Esophagus (tissue), 2 donors: Measurements from ENCODE around the gene UBE4A. TPM values are rescaled to one million over a fixed set of nuclear protein-coding genes. Genes with fewer than 3 reads are reported as not detected.

ENCODE experiments used
- H3K27ac ChIP-seq, 2 donors: one replicate each; pipeline ENCODE4 v1.5.1; 2013; ENCODE audit warnings: low read depth in 2 of 2, mild to moderate bottlenecking in 2 of 2, inconsistent platforms in 1 of 2, low read length in 1 of 2, moderate library complexity in 1 of 2
- H3K27me3 ChIP-seq, 2 donors: one replicate each; pipeline ENCODE4 v1.6.1; 2013; ENCODE audit warnings: low read length in 2 of 2, control low read depth in 1 of 2, mild to moderate bottlenecking in 1 of 2; ENCODE audit not compliant: insufficient read depth in 2 of 2, control insufficient read depth in 1 of 2
- H3K36me3 ChIP-seq, 2 donors: one replicate each; pipeline ENCODE4 v1.6.1; 2013; ENCODE audit warnings: low read length in 1 of 2; ENCODE audit not compliant: control insufficient read depth in 2 of 2, insufficient read depth in 2 of 2
- H3K4me1 ChIP-seq, 2 donors: one replicate each; pipeline ENCODE4 v1.6.1; 2013; ENCODE audit warnings: low read length in 1 of 2; ENCODE audit not compliant: control insufficient read depth in 2 of 2, insufficient read depth in 2 of 2
- H3K4me3 ChIP-seq, 2 donors: one replicate each; pipeline ENCODE4 v1.5.1; 2013; ENCODE audit warnings: low read length in 2 of 2, mild to moderate bottlenecking in 2 of 2, low read depth in 1 of 2, moderate library complexity in 1 of 2
- H3K9me3 ChIP-seq, 2 donors: one replicate each; pipeline ENCODE4 v1.6.1; 2013; ENCODE audit warnings: mild to moderate bottlenecking in 2 of 2, low read depth in 1 of 2, low read length in 1 of 2, moderate library complexity in 1 of 2; ENCODE audit not compliant: control insufficient read depth in 2 of 2, insufficient read depth in 1 of 2
- WGBS, 2 donors: extraction: QIAGEN DNeasy Blood & Tissue Kit; methylation state at CpG; one replicate each; pipeline ENCODE4 v1.1.7; 2013; 5-methylcytosine and 5-hydroxymethylcytosine counted together
- polyA plus RNA-seq, 2 donors: library from polyadenylated mRNA; stranded (reverse); fragments of 200-250 nt; gene quantifications; one replicate each; pipeline ENCODE4 v1.2.3, GENCODE V29; 2013
- donor health status: healthy with polysubstance abuse.
- donor health status: Bipolar disorder and iron deficiency.

Gene UBE4A
- polyA plus RNA-seq, 2 donors: 9.5 to 12.0 TPM

DNA sequence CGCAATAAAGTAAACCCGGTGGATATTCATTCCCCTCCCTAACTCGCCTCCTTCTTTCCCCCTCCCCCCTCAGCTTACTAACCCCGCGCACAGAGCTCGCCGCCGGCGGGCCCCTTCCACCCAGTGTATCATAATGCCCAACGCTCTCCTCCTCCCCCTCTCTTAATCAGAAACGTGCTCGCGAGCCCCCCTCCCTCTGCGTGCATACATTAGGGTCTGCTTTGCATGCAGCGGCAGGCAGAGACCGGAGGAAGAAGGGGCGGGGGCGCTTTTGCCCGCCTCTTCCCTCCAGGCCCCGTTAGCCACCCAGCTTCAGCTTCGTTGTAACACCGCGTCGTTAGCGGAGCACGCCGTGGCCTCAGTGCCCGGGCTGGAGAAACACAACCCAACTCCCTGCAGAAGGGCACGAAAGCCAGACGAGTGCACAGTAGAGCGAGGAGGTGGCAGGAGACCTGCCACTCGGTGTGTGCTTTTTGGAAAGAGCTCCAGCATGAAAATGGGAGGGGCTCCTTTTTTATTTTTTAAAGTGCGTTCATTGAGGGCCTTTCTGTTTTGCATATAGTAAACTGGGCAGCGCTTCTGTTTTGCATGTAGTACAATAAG is 76.0 kb downstream of the UBE4A start:
- Histone ChIP-seq H3K27me3 (no peaks in the 10 kb centered on the region), H3K9me3 (no peaks in the 10 kb centered on the region), H3K36me3 (no peaks in the 10 kb centered on the region), H3K4me3 (peak overlapping the region; percentile 72 to 89), H3K4me1 (peaks cover 5 to 6% of the 10 kb centered on the region in 2 donors), H3K27ac (peak overlapping the region; percentile 81 to 82)
- WGBS, 2 donors: 0 to 1% methylated on average over 34 of the region's 34 CpGs

DNA sequence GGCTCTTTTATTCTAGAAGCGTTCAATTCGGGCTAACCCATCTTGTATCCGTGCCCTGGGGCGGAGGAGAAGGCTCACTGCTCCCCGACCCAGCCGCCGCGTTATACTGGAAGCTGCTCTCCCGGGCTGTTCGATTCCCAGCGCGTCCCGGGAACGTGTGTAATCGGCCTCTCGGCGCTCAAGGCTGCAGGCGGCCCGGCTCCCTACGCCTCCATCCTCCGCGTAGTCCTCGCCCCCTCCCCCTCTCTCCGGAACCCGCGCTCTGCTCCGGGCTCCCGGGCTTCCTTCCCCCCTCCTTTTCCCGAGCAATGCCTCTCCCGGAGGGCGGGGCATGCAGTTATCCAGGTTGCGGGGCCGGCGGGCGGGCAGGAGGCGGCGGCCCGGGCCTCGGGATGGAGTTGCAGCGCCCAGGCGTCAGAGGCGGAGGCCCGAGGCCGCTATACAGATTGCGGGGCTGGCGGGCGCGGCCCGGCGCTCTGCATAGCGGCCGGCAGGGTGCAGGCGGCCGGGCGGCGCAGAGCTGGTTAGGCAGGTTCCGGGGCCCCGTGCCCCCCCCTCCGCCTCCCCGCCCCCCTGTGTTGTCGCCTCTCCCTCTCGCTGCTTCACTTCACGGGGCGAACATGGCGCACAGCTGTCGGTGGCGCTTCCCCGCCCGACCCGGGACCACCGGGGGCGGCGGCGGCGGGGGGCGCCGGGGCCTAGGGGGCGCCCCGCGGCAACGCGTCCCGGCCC is 76.7 kb downstream of the UBE4A start, which contains the start of gene KMT2A:
Gene KMT2A, plus strand, starts transcription at position 600 of the 732 bp plus-strand sequence. Its CDS starts 21 bp downstream, at position 621.
- Histone ChIP-seq H3K27ac (peak within 1 kb of the TSS; percentile 84 to 88), H3K4me1 (peaks cover 5 to 6% of the 10 kb centered on the region in 2 donors), H3K4me3 (peak within 1 kb of the TSS; percentile 89 to 94), H3K36me3 (no peaks in the 10 kb centered on the region), H3K27me3 (no peaks in the 10 kb centered on the region), H3K9me3 (no peaks in the 10 kb centered on the region)
- 0% methylated on average over 59 to 83 of the region's 83 CpGs for WGBS, 2 donors

DNA sequence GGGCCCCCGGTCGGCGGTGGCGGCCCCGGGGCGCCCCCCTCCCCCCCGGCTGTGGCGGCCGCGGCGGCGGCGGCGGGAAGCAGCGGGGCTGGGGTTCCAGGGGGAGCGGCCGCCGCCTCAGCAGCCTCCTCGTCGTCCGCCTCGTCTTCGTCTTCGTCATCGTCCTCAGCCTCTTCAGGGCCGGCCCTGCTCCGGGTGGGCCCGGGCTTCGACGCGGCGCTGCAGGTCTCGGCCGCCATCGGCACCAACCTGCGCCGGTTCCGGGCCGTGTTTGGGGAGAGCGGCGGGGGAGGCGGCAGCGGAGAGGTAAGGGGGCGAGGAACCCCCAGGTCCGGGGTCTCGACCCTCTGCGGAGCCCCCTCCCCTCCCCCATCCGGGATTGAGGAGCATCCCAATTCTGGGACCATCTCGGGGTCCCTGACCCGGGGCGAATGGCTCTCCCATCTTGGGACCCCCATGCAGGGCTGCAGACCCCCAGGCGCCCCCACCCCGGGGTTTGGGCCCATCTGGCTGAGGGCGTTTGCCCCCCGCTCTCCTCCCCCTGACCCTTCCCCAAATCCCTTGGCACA is 77.3 kb downstream of the UBE4A start:
- Histone ChIP-seq H3K27ac (peak overlapping the region; percentile 84 to 88), H3K36me3 (no peaks in the 10 kb centered on the region), H3K4me1 (peaks cover 5 to 6% of the 10 kb centered on the region in 2 donors), H3K27me3 (no peaks in the 10 kb centered on the region), H3K4me3 (peak overlapping the region; percentile 89 to 94), H3K9me3 (no peaks in the 10 kb centered on the region)
- WGBS, 2 donors: 0 to 1% methylated on average over 37 to 55 of the region's 55 CpGs

DNA sequence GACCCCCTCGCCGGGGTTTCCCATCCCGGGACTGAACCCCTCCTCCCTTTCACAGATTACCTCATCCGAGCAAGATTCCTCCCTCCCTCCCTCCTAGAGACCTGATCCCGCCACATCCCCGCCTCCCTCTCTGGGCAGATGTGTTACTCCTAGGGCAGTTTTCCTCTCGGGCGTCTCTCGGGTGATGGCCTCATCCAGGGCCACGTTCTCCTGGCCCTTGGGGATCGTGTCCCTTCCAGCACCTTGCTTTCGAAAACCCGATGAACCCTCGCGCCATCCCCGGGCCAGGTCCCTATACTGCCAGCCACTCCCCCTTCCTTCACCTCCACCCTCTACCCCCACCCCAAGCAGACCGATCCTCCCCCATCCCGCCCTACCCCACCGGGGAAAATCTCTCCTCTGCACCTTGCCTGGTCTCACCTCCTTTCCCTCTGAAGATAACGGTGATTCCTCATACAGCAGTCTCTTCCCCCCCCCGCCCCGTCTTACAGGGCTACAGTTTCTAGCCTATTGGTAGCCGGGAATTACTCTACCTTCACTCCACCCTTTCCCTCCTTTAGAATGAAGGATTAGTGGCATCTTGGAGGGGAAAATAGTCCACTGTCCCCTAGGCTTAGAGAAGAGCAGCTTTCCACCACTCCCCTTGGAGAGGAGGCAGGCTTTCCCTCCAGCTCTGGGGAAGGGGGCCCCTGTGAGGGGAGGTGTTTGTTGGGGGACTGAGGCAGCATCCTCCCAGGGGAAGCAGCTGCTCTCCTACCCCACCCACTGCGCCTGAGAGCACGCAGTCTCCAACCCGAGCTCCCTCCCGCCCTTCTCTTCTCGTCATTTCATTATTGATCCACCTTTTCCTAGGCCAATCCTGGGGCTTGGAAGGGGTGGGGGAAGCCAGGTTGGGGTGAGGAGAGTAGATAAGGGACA is 78.1 kb downstream of the UBE4A start:
- Histone ChIP-seq H3K4me3 (peak overlapping the region; percentile 89 to 94), H3K4me1 (peaks cover 6 to 8% of the 10 kb centered on the region in 2 donors), H3K27ac (peak overlapping the region; percentile 84 to 88), H3K9me3 (no peaks in the 10 kb centered on the region), H3K27me3 (no peaks in the 10 kb centered on the region), H3K36me3 (no peaks in the 10 kb centered on the region)
- 0 to 1% methylated on average over 24 to 28 of the region's 28 CpGs for WGBS, 2 donors

DNA sequence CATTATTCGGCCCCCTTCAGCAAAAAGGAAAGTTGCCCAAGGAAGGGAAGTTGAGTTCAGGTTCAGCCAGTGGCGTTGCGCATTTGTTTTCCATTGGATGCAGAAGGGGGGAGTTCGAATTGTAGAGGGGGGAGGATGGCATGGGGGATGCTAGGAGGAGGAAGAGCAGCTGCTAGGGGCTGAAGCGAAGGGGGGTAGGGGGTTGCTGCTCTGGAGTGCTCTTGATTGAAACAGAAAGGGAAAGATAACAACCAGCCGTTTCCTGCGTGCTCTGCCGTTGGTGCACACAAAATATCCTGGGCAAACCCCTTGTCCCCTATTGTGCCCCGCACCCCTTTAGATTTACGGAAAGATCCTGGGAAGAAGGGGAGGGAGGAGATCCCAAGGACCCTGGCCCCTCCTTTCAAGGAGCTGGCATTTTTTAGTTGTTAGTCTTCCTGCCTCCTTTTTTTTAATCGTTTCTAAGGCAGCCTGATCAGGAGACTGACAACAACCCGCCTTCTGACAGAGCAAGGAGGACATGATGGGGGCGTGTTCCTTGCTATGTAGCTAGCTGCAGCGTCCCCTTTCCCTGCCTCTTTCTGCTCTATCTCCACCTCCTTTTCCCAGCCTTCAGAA is 79.0 kb downstream of the UBE4A start:
- H3K27me3 ChIP-seq: no peaks in the 10 kb centered on the region
- 1% methylated on average over 14 of the region's 14 CpGs for WGBS, 2 donors
- H3K9me3 ChIP-seq: no peaks in the 10 kb centered on the region
- H3K27ac ChIP-seq: peak overlapping the region; percentile 84 to 88
- H3K4me3 ChIP-seq: peak overlapping the region; percentile 34 to 89
- H3K36me3 ChIP-seq: no peaks in the 10 kb centered on the region
- H3K4me1 ChIP-seq: peaks cover 6 to 8% of the 10 kb centered on the region in 2 donors

DNA sequence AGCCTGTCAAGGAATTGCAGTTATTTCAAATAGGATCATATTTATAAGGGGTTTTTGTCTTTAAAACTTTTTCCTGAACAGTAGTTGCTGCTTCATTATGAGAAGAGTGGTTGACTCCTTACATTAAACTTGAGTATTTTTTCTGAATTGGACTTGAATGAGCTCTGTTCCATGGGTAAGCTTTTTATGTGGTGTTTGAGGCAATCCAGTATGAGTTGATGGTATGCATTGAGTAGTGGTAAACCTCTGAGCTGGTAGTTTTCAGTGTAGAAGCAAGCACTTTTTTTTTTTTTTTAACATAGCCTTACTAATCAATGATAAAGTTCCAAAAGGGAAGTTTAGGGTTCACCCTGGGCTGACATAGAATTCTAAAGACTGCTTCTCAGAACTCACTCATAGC is 80.2 kb downstream of the UBE4A start:
- Histone ChIP-seq H3K9me3 (no peaks in the 10 kb centered on the region), H3K27me3 (no peaks in the 10 kb centered on the region), H3K27ac (no peak overlapping the region), H3K36me3 (no peaks in the 10 kb centered on the region), H3K4me3 (no peak overlapping the region), H3K4me1 (peaks cover 6 to 7% of the 10 kb centered on the region in 2 donors)

DNA sequence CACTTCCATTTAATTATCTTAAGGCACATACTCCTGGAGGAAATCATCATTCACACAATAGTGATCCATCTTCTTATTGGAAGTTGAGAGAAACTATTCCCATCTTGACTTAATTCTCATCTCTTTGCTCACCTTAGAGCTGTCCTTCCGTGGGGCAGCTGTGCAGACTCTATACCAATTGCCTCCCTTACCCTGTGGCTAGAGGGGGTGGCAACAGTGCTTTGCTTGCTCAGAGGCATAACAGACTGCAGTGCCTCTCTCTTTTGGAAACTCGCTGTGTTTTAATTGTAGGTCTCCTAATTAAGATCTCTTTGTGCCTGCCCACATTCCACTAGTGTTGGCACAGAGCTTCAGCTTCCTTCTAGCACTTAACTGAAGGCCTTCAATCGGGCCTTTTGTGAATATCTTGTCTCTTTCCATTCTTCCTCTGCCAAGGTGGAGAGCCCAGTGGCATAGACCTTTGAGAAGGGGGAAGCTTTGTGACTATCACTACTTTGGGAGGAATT is 82.4 kb downstream of the UBE4A start:
- H3K27me3 ChIP-seq: no peaks in the 10 kb centered on the region
- H3K4me3 ChIP-seq: no peak overlapping the region
- no peaks in the 10 kb centered on the region for H3K36me3 ChIP-seq
- H3K9me3 ChIP-seq: no peaks in the 10 kb centered on the region
- peaks cover 1 to 3% of the 10 kb centered on the region in 2 donors for H3K4me1 ChIP-seq
- WGBS, 2 donors: 27 to 37% methylated on average over 3 of the region's 3 CpGs
- no peak overlapping the region for H3K27ac ChIP-seq

DNA sequence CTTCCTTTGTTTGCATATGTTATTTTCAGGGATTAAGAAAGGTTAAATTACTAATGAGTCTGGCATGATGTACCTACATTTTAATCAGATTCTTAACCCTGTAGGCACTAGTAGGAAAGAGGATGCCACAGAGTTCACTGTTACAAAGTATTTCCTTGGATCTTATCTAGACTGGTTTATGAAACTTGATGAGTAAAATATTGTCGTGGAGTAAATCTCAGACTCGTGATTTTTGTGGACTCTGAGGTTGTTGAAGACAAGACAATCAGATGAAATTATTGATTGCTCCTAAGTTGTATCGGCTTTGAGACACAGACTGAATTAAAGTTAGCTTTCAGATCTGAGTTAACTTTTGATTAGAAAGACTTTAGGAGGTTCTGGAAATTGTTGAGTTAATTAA is 82.9 kb downstream of the UBE4A start:
- Histone ChIP-seq H3K4me3 (no peak overlapping the region), H3K4me1 (peaks cover 1 to 3% of the 10 kb centered on the region in 2 donors), H3K27ac (no peak overlapping the region), H3K27me3 (no peaks in the 10 kb centered on the region), H3K9me3 (no peaks in the 10 kb centered on the region), H3K36me3 (no peaks in the 10 kb centered on the region)
- WGBS, 2 donors: 58 to 62% methylated on average over 3 of the region's 3 CpGs
